ENCODE measurements around the gene ANKRD24. TPM values are rescaled to one million over a fixed set of nuclear protein-coding genes. Genes with fewer than 3 reads are reported as not detected.
"Not testable (repeated sequence)": the region's sequence is repeated elsewhere in the genome, so short reads cannot be mapped to it uniquely, and the experiment has no call there.

The ANKRD24 gene
- total RNA-seq, 2 donors from 2014 or later: 3.6 to 12.0 TPM

GRCh38 chr19:4234142-4234861 is 51.8 kb downstream of the ANKRD24 start:
- no peaks in the 10 kb centered on the region for H3K4me1 ChIP-seq (replicated peaks)
- H3K36me3 ChIP-seq: no peaks in the 10 kb centered on the region
- no peak overlapping the region for H3K27ac ChIP-seq
- no peak for DNase-seq (ENCODE audit: low spot score)
- H3K4me3 ChIP-seq: no peak overlapping the region
- 46% methylated on average over 21 of the region's 21 CpGs for WGBS
- no peaks in the 10 kb centered on the region for H3K9me3 ChIP-seq
- intact Hi-C loops (cut with DNase I): no loop called here
- peaks cover 5% of the 10 kb centered on the region for H3K27me3 ChIP-seq (replicated peaks; ENCODE audit: insufficient read depth)
- no peak for TF ChIP-seq POLR2A (IDR thresholded peaks at IDR 0.05)
- TF ChIP-seq POLR2AphosphoS5 (IDR thresholded peaks at IDR 0.05): no peak
- no peak for TF ChIP-seq CTCF (IDR thresholded peaks at IDR 0.05)

- no peaks in the 10 kb centered on the region for H3K4me1 ChIP-seq (replicated peaks)
- H3K36me3 ChIP-seq: no peaks in the 10 kb centered on the region
- intact Hi-C loops (cut with DNase I): no loop called here
- H3K27ac ChIP-seq: no peak overlapping the region
- 67% methylated on average over 13 of the region's 13 CpGs for WGBS
- H3K4me3 ChIP-seq: no peak overlapping the region
- H3K9me3 ChIP-seq: no peaks in the 10 kb centered on the region
- H3K27me3 ChIP-seq (replicated peaks; ENCODE audit: insufficient read depth): peaks cover 5% of the 10 kb centered on the region
- DNase-seq (ENCODE audit: low spot score): no peak
- TF ChIP-seq POLR2AphosphoS5 (IDR thresholded peaks at IDR 0.05) (no peak), CTCF (IDR thresholded peaks at IDR 0.05) (no peak), POLR2A (IDR thresholded peaks at IDR 0.05) (no peak)
Measured at GRCh38 chr19:4234862-4235201, 52.3 kb downstream of the ANKRD24 start.

GRCh38 chr19:4237510-4237909 is 55.0 kb downstream of the ANKRD24 start:
- intact Hi-C loops (cut with DNase I); H3K9me3 ChIP-seq; H3K27me3 ChIP-seq (replicated peaks; ENCODE audit: insufficient read depth); H3K4me3 ChIP-seq; H3K36me3 ChIP-seq; H3K4me1 ChIP-seq (replicated peaks); H3K27ac ChIP-seq; DNase-seq (ENCODE audit: low spot score): not testable (repeated sequence)
- 92% methylated on average over 16 of the region's 16 CpGs for WGBS

- no peaks in the 10 kb centered on the region for H3K9me3 ChIP-seq
- no peak for DNase-seq (ENCODE audit: low spot score)
- H3K27ac ChIP-seq: no peak overlapping the region
- intact Hi-C loops (cut with DNase I): no loop called here
- H3K27me3 ChIP-seq (replicated peaks; ENCODE audit: insufficient read depth): no peaks in the 10 kb centered on the region
- H3K4me1 ChIP-seq (replicated peaks): no peaks in the 10 kb centered on the region
- no peaks in the 10 kb centered on the region for H3K36me3 ChIP-seq
- TF ChIP-seq POLR2AphosphoS5 (IDR thresholded peaks at IDR 0.05): no peak
- no peak for TF ChIP-seq CTCF (IDR thresholded peaks at IDR 0.05)
- TF ChIP-seq POLR2A (IDR thresholded peaks at IDR 0.05): no peak
- WGBS: 83% methylated on average over 4 of the region's 4 CpGs
- no peak overlapping the region for H3K4me3 ChIP-seq
Measured at GRCh38 chr19:4238831-4239230, 56.3 kb downstream of the ANKRD24 start.

GRCh38 chr19:4241824-4242430 is 59.4 kb downstream of the ANKRD24 start:
- Histone ChIP-seq H3K27ac (no peak overlapping the region), H3K27me3 (replicated peaks; ENCODE audit: insufficient read depth) (no peaks in the 10 kb centered on the region), H3K36me3 (no peaks in the 10 kb centered on the region), H3K4me3 (no peak overlapping the region), H3K4me1 (replicated peaks) (no peaks in the 10 kb centered on the region), H3K9me3 (no peaks in the 10 kb centered on the region)
- WGBS: 76% methylated on average over 5 of the region's 5 CpGs
- no peak for DNase-seq (ENCODE audit: low spot score)
- no peak for TF ChIP-seq POLR2A (IDR thresholded peaks at IDR 0.05)
- no peak for TF ChIP-seq POLR2AphosphoS5 (IDR thresholded peaks at IDR 0.05)
- no peak for TF ChIP-seq CTCF (IDR thresholded peaks at IDR 0.05)
- intact Hi-C loops (cut with DNase I): no loop called here

- H3K9me3 ChIP-seq; H3K4me1 ChIP-seq (replicated peaks); H3K36me3 ChIP-seq; H3K4me3 ChIP-seq; DNase-seq (ENCODE audit: low spot score); H3K27ac ChIP-seq; H3K27me3 ChIP-seq (replicated peaks; ENCODE audit: insufficient read depth): not testable (repeated sequence)
- intact Hi-C loops (cut with DNase I): loop anchor here (5.0 kb wide), 1 partner anchor 476 kb away; the partner anchor contains the start of gene DPP9
- 97% methylated on average over 6 of the region's 6 CpGs for WGBS
Measured at GRCh38 chr19:4245938-4246337, 63.4 kb downstream of the ANKRD24 start.
